Transverse colon (tissue), 4 donors: Measurements from ENCODE around the gene GPR108. TPM values are rescaled to one million over a fixed set of nuclear protein-coding genes. Genes with fewer than 3 reads are reported as not detected.

Experiments used
- DNase-seq: peaks from one replicate; pipeline ENCODE4 v3.0.0-alpha.2; 2019
- H3K27ac ChIP-seq, 4 donors: fragments of 200-600 bp; sonication (generic); 2 replicates each; pipeline ENCODE4 v1.5.1; 2016 to 2018; ENCODE audit warnings: inconsistent platforms in 4 of 4
- H3K27me3 ChIP-seq: fragments of 200-600 bp; sonication (generic); 2 replicates; pipeline ENCODE4 v1.5.1; 2017; ENCODE audit warnings: inconsistent platforms
- H3K36me3 ChIP-seq, 4 donors: fragments of 200-600 bp; sonication (generic); 2 replicates each; pipeline ENCODE4 v1.5.1; 2017 to 2019; ENCODE audit warnings: inconsistent platforms in 4 of 4
- H3K4me1 ChIP-seq, 4 donors: fragments of 200-600 bp; sonication (generic); 2 replicates each; pipeline ENCODE4 v1.5.1; 2017 to 2020; ENCODE audit warnings: inconsistent platforms in 4 of 4
- H3K4me3 ChIP-seq, 4 donors: fragments of 200-600 bp; sonication (generic); 1 replicate in 1 of 4; 2 replicates in 3 of 4; pipeline versions ENCODE4 v1.5.1 to v1.6.1; 2017 to 2019; ENCODE audit warnings: inconsistent platforms in 4 of 4
- H3K9me3 ChIP-seq, 2 donors: fragments of 200-600 bp; sonication (generic); 2 replicates each; pipeline ENCODE4 v1.5.1; 2017 to 2019; ENCODE audit warnings: inconsistent platforms in 2 of 2
- EP300 ChIP-seq: sonication (generic); formaldehyde crosslinking; IDR thresholded peaks from one replicate; pipeline ENCODE4 v1.6.1; 2017; ENCODE audit warnings: antibody characterized with exemption, low read depth
- POLR2A ChIP-seq: fragments of 450-650 bp; IDR thresholded peaks from one replicate; pipeline ENCODE4 v1.6.1; 2016; ENCODE audit warnings: antibody characterized with exemption, mild to moderate bottlenecking, moderate library complexity
- POLR2AphosphoS5 ChIP-seq, 3 donors: sonication (generic); formaldehyde crosslinking; IDR thresholded peaks; one replicate each; pipeline ENCODE4 v1.6.1; 2016; ENCODE audit warnings: antibody characterized with exemption in 3 of 3
- WGBS, 2 donors: methylation state at CpG; one replicate each; pipeline ENCODE4 v1.1.5; 2018; ENCODE audit warnings: low coverage in 1 of 2; 5-methylcytosine and 5-hydroxymethylcytosine counted together
- in situ Hi-C, 4 donors: fragments of 200-750 bp; cut with MboI; loops; one replicate each; pipeline versions ENCODE4 v1.15.0 to v1.15.1; 2017; ENCODE audit warnings: low sequenced_read_pairs in 3 of 4, low pct_ligation_motif_present in 1 of 4, low pct_unique_long_range_greater_than_20kb in 1 of 4
- intact Hi-C: fragments of 100-400 bp; cut with DNase I; formaldehyde crosslinking; loops from one replicate; pipeline ENCODE4 v1.15.1; 2023; ENCODE audit warnings: low total_unique reads
- total RNA-seq, 4 donors: library from RNA; depleted of rRNA; stranded (reverse); fragments of >200 nt; gene quantifications; one replicate each; pipeline ENCODE4 v1.1.0, GENCODE V29; 2016
- TF ChIP-seq, protein P1 (sequence below), 5 experiments: fragments of 200-600 bp in 3 of 5; fragments of 450-650 bp in 2 of 5; sonication (generic) in 3 of 5; IDR thresholded peaks; 1 replicate in 2 of 5; 2 replicates in 3 of 5; pipeline ENCODE4 v1.5.1; 2016 to 2017; ENCODE audit warnings: antibody characterized with exemption in 5 of 5, inconsistent platforms in 3 of 5, mild to moderate bottlenecking in 2 of 5, moderate library complexity in 1 of 5

The GPR108 gene
- total RNA-seq, 4 donors from 2014 or later: 38.0 to 118 (median 90.6) TPM

DNA sequence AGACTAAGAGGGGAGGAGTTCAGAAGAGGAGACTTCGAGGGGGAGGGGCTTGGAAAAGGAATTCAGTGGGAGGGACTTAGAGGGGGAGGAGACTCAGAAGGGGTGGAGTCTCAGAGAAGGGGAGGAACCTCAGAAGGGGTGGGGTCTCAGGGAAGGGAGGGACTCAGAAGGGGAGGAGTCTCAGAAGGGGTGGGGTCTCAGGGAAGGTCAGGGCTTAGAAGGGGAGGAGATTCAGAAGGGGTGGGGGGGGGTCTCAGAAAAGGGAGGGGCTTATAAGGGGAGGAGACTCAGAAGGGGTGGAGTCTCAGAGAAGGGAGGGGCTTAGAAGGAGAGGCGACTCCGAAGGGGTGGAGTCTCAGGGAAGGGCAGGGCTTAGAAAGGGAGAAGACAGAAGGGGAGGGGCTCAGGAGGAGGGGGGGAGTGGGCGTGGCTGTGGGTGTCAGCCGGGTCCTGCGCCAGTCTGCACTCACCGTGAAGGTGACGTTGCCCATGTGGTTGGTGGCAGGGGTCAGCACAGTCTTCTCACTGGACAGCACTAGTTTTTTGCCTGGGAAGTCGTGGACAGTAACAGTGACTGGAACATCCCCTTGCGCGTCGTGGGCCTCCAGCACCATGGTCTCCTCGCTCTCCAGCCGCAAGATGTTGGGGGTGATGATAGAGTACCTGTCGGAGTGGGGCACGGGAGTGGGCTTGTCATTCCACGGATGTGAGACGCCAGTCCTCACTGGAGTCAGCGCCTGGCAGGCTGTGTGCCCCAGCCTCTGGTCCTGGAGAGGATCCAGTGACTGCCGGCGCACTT lies 18.4 kb downstream of the GPR108 start:
- in situ Hi-C loops (loop anchor here in 1 of 4 donors (25.0 kb wide), 1 partner anchor 143 kb away; no protein-coding TSS in a partner anchor), intact Hi-C loops (no loop called here)
- TF ChIP-seq POLR2A (no peak), POLR2AphosphoS5 (IDR thresholded peaks at IDR 0.05) (no peak), EP300 (no peak)
- TF ChIP-seq, protein P1, sequence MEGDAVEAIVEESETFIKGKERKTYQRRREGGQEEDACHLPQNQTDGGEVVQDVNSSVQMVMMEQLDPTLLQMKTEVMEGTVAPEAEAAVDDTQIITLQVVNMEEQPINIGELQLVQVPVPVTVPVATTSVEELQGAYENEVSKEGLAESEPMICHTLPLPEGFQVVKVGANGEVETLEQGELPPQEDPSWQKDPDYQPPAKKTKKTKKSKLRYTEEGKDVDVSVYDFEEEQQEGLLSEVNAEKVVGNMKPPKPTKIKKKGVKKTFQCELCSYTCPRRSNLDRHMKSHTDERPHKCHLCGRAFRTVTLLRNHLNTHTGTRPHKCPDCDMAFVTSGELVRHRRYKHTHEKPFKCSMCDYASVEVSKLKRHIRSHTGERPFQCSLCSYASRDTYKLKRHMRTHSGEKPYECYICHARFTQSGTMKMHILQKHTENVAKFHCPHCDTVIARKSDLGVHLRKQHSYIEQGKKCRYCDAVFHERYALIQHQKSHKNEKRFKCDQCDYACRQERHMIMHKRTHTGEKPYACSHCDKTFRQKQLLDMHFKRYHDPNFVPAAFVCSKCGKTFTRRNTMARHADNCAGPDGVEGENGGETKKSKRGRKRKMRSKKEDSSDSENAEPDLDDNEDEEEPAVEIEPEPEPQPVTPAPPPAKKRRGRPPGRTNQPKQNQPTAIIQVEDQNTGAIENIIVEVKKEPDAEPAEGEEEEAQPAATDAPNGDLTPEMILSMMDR (IDR thresholded peaks at IDR 0.05): no peak
- Histone ChIP-seq H3K36me3 (no peaks in the 10 kb centered on the region), H3K4me1 (peaks cover 0 to 15% (median 0%) of the 10 kb centered on the region in 4 donors), H3K27ac (no peak overlapping the region), H3K27me3 (no peaks in the 10 kb centered on the region), H3K4me3 (no peak overlapping the region), H3K9me3 (no peaks in the 10 kb centered on the region)
- WGBS, 2 donors: 66 to 83% methylated on average over 8 to 21 of the region's 21 CpGs
- no peak for DNase-seq

GRCh38 chr19:6718111-6718740 lies 19.2 kb downstream of the GPR108 start:
- no peak overlapping the region for H3K27ac ChIP-seq
- TF ChIP-seq POLR2A: no peak
- no peak for TF ChIP-seq POLR2AphosphoS5 (IDR thresholded peaks at IDR 0.05)
- no peak for TF ChIP-seq EP300
- TF ChIP-seq, protein P1 (IDR thresholded peaks at IDR 0.05): no peak
- H3K4me1 ChIP-seq: peaks cover 0 to 13% (median 0%) of the 10 kb centered on the region in 4 donors
- WGBS, 2 donors: 78% methylated on average over 23 of the region's 23 CpGs; no CpG with 5 or more reads in 1 of the 2 donors
- no peaks in the 10 kb centered on the region for H3K36me3 ChIP-seq
- no peaks in the 10 kb centered on the region for H3K9me3 ChIP-seq
- in situ Hi-C loops: loop anchor here in 1 of 4 donors (25.0 kb wide), 1 partner anchor 144 kb away; no protein-coding TSS in a partner anchor
- H3K27me3 ChIP-seq: no peaks in the 10 kb centered on the region
- no peak overlapping the region for H3K4me3 ChIP-seq
- intact Hi-C loops: no loop called here
- no peak for DNase-seq

DNA sequence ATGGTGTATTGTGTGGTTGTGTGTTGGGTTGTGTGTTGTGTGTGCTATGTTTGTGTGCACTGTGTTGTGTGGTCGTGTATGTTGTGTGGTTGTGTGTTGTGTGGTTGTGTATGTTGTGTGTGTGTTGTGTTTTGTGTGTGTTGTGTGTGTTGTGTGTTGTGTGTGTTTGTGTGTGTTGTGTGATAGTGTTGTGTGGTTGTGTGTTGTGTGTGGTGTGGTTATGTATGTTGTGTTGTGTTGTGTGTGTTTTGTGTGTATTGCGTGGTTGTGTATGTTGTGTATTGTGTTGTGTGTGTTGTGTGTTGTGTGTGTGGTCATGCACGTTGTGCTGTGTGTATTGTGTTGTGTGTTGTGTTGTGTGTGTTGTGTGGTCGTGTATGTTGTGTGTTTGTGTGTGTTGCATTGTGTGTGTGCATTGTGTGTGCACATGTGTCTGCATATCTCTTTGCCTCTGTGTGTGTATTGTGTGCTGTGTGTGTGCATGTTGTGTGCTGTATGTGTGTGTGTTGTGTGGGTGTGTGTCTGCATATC lies 19.9 kb downstream of the GPR108 start:
- Histone ChIP-seq H3K9me3 (no peaks in the 10 kb centered on the region), H3K4me1 (peaks cover 0 to 7% (median 0%) of the 10 kb centered on the region in 4 donors), H3K4me3 (no peak overlapping the region), H3K27me3 (no peaks in the 10 kb centered on the region), H3K36me3 (no peaks in the 10 kb centered on the region), H3K27ac (no peak overlapping the region)
- WGBS, 2 donors: 77 to 78% methylated on average over 4 of the region's 4 CpGs
- no peak for DNase-seq
- intact Hi-C loops: no loop called here
- TF ChIP-seq POLR2A (no peak), POLR2AphosphoS5 (IDR thresholded peaks at IDR 0.05) (no peak)
- TF ChIP-seq, protein P1 (IDR thresholded peaks at IDR 0.05): no peak
- in situ Hi-C loops: loop anchor here in 1 of 4 donors (25.0 kb wide), 1 partner anchor 145 kb away; no protein-coding TSS in a partner anchor

- Histone ChIP-seq H3K4me1 (peaks cover 0 to 7% (median 0%) of the 10 kb centered on the region in 4 donors), H3K36me3 (no peaks in the 10 kb centered on the region), H3K27ac (no peak overlapping the region), H3K27me3 (no peaks in the 10 kb centered on the region), H3K4me3 (no peak overlapping the region), H3K9me3 (no peaks in the 10 kb centered on the region)
- intact Hi-C loops (no loop called here), in situ Hi-C loops (loop anchor here in 1 of 4 donors (25.0 kb wide), 1 partner anchor 145 kb away; no protein-coding TSS in a partner anchor)
- no peak for DNase-seq
- no peak for TF ChIP-seq POLR2A
- 76 to 79% methylated on average over 8 to 10 of the region's 10 CpGs for WGBS, 2 donors
These were observed 20.3 kb downstream of the GPR108 start for GRCh38 chr19:6717036-6717435.
